CD4-positive, alpha-beta T cell treated with Interleukin-17A for 1 hour (primary cell): Measurements from ENCODE around the gene CTDSPL.

Experiments
- DNase-seq: peaks from one replicate; pipeline ENCODE4 v3.0.0-alpha.2; 2020

CTDSPL gene

GRCh38 chr3:38005076-38006020 is 143.7 kb downstream of the CTDSPL start:
- no peak for DNase-seq

- no peak for DNase-seq
These were observed 144.4 kb downstream of the CTDSPL start for GRCh38 chr3:38006031-38006430.

- DNase-seq = no peak
These were observed 144.8 kb downstream of the CTDSPL start for GRCh38 chr3:38006445-38006995.

GRCh38 chr3:38007754-38008090 is 146.0 kb downstream of the CTDSPL start:
- no peak for DNase-seq

DNA sequence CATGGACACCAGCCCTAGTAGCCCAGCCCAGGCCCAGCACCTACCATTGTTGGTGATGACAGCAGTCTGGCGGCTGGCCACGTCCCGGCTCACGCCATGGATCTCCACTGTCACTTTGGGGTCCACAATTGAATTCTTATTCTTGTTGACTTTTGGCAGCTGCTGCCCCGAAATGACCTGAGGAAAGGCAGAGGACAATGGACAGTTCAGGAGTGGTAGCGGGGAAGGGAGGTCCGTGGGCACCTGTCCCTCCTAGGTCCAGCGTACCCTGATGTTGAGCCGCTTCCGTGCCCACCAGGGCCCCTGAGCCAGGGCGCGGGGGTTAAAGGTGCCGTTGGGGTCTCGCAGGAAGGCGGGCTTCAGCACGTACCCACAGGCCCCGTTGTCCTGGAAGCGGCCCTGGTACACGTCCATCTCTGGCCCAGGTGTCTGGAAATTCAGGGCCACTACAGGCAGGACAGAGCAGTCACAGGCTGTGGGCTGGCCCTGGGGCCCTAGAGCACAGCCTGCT is 146.6 kb downstream of the CTDSPL start:
- DNase-seq = no peak

- no peak for DNase-seq
These were observed 147.4 kb downstream of the CTDSPL start for GRCh38 chr3:38008971-38009580.

DNA sequence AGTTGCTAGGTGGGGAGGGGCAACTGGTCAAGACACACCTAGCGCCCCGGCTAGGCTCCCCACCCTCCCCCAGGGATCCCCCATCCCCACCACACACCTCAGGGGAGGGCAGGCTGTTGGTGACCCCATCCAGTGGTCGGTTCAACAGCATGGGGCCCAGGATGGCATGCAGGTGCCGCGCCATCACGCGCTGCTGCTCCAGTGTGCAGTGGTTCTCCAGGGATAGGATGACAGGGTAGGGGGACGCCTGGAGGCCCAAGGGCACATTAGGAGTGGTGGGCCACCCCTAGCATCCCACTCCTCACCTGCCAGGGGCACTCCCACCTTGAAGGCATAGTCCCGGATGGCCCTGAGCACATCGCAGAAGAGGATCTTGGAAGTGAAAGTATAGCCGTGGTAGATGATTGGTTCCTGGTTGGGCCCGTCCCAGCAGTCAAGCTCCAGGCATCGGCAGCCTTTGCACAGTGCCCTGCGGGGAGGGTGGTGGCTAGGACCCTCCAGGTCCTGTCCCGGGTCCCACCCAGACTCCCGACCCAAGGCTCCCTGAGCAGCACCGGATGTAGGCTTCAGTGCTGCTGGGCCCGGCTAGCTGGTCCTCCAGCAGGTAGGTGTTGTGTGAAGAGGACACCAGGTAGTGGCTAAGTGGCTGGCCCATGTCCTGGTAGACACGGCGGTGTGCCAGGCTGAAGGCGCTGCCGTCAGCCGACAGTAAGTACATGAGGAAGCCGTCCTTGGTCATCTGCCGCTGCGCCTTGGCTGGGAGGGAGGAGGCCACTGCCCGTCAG is 148.3 kb downstream of the CTDSPL start:
- DNase-seq = no peak

GRCh38 chr3:38011111-38011510 is 149.4 kb downstream of the CTDSPL start:
- DNase-seq = no peak

DNA sequence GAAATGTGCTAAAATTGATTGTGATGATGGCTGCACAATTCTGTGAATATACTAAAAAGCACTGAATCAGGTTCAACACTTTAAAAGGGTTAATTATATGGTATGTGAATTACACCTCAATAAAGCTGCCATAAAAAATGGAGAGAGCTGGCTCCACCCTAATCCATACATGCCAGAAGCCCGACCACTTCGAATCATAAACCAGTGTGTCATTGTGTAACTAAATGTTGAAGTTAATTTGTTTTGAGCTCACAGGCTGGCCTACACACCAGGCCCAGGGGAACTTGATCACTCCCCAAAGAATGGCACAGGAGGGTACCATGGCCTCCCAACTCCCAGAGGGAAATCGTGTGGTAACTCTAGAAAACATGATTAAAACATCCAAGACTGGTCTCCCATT is 153.8 kb downstream of the CTDSPL start:
- no peak for DNase-seq

- DNase-seq = no peak
These were observed 154.3 kb downstream of the CTDSPL start for GRCh38 chr3:38015984-38016383.

- DNase-seq = no peak
These were observed 154.7 kb downstream of the CTDSPL start for GRCh38 chr3:38016410-38016809.

DNA sequence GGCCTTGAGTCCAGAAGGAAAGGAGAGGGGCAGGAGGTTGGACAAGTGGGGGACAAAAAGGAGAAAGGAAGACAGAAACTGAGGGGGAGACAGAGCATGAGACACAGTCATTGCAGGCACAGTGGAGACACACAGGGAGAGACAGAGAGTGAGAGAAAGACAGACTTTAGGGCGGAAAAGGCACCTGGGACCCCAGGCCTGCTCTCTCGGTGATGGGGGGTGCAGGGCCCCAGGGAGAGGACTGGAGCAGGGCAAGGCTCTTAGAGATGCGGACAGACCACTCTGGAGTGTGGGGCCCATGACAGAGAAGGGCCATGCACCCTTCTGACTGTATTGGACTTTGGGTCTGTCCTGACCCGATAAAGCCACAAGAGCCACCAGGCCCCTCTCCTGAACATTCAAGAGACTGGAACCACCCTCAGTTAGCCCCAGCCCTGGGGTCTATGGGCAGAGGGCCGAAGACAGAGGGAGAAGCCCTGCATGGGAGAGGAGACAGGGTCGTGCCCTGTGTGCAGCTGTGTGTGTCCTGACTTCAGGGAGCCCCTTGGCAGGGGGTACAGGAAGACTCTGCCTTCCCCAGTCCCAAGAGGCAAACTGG is 155.3 kb downstream of the CTDSPL start:
- no peak for DNase-seq

- DNase-seq = no peak
These were observed 156.0 kb downstream of the CTDSPL start for GRCh38 chr3:38017445-38018295.

- DNase-seq = no peak
These were observed 156.9 kb downstream of the CTDSPL start for GRCh38 chr3:38018296-38019266.

DNA sequence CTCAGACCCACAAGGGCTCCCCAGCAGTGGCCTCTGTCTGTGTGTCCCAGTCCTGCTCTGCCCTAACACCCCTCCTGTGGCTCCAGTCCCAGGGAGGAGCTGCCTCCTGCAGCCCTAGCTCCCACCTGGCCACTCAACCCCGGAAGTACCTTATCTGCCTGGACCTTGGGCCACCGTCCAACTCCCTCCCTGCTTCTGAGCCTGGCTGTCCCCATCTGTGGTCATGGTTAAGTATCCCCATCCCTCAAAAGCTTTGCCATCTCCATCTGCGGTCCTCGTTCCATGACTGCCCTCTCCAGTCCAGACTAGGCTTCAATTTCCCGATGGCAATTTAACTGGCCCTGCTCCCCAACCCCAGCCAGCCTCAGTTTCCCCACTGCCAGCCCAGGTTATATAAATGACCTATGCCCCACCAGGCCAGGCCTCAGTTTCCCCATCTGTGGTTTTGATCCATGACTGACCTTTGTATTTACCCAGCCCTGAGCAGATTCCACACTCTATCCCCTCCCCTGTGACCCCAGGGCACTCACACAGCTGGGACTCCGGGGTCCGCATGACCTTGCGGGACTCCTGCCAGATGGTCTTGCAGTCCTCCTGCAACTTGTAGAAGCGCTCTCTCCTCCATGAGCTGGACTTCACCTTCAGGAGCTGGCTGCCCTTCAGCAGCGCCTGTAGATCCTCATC is 158.1 kb downstream of the CTDSPL start:
- DNase-seq = no peak

DNA sequence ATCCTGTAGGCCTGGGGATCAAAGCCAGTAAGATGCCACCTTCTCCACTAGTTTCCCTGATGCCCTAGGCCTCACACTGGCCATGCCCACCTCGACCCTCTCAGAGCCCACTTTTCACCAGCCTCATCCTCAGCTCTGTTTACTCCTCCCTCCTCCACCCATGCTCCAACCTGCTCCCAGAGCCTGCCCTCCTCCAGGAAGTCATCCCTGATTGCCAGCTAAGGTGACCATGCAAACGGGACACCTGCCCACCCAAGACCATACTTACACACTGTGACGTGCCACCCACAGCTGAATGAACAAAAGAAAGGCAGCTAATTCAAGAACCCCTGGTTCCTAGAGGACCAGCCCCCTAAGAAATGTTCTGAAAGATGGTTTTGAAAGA is 158.7 kb downstream of the CTDSPL start:
- DNase-seq = no peak

DNA sequence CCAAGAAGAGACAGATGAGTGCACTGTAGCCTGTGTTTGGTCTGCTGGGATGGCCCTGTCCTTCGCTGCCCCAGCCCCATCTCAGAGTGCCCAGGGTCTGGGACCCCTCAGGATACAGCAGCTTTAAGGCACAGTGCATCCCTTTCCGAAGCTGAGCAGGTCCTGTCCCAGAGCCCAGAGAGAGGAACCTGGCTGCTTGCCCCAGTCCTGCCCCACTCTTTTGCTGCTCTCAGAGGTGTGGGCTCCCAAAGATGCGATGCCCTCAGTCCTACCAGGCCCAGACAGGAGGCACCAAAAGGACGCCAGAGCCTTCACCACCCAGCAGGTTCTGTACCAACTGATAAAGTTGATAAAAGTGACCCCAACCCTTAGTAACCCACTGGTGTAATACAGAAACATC is 159.5 kb downstream of the CTDSPL start:
- DNase-seq = no peak

GRCh38 chr3:38022301-38022700 is 160.6 kb downstream of the CTDSPL start:
- no peak for DNase-seq

DNA sequence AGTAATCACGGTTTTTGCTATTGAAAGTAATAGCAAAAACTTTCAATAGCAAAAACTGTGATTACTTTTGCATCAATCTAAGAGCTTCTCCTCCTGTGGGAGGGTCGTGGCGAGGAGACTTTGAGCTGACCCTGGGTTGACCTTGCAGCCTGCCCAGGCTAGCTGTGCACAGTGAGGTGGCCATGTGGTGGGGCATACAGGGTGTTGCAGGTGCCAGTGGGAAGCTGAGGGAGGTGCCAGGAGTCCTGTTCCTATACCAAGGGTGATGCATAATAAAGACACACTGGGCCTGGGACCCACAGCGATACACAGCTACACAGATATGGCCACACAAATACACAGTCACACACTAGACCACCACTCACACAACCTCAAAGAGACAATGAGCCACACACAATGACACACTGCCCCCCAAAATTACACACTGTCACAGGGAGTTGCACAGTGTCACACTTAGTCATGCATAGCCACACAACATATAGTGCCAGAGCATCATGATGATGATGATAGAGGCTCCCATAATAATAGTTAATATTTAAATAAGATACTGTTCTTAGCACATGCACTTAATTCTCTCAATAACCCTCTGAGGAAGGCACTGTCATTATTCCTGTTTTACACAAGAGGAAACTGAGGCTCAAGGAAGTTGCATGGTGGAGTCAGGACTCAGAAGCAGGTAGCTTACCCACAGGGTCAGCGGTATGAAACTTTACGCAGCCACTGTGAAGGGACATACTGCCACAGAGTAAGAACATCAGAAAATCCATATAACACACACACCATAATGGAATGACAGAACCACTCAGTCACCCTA is 161.4 kb downstream of the CTDSPL start:
- no peak for DNase-seq
